ENCODE measurements around the gene EIF2AK2.

- TF ChIP-seq GATA3 (IDR thresholded peaks at IDR 0.05; ENCODE audit: low read depth, low read length): no peak
- TF ChIP-seq GATA2 (IDR thresholded peaks at IDR 0.05; ENCODE audit: low read depth, low read length): no peak
These were observed 39.2 kb downstream of the EIF2AK2 start for GRCh38 chr2:37117566-37117965.
